Heart right ventricle (tissue), 16 donors: ENCODE results near the gene LRRN4CL. TPM values are rescaled to one million over a fixed set of nuclear protein-coding genes. Genes with fewer than 3 reads are reported as not detected.

Experiments
- ATAC-seq, 8 donors: fragments of 200-7000 bp; cut with Tn5 transposase; one replicate each; pipeline ENCODE4 v1.9.1; 2020; ENCODE audit warnings: mild to moderate bottlenecking in 8 of 8, moderate library complexity in 8 of 8, moderate number of reproducible peaks in 1 of 8
- DNase-seq, 2 donors: peaks; one replicate each; pipeline ENCODE4 v3.0.0-alpha.2; 2020
- H3K27ac ChIP-seq, 10 donors: fragments of 200-600 bp; sonication (generic) in 2 of 10; one replicate each; pipeline versions ENCODE4 v1.5.0 to v1.8.0; 2020 to 2022; ENCODE audit warnings: mild to moderate bottlenecking in 3 of 10
- H3K27me3 ChIP-seq, 7 donors: fragments of 200-600 bp; one replicate each; pipeline ENCODE4 v1.8.0; 2021 to 2022; ENCODE audit warnings: mild to moderate bottlenecking in 2 of 7
- H3K36me3 ChIP-seq, 9 donors: fragments of 200-600 bp; sonication (generic) in 1 of 9; one replicate each; pipeline versions ENCODE4 v1.5.0 to v1.8.0; 2020 to 2022; ENCODE audit warnings: mild to moderate bottlenecking in 2 of 9
- H3K4me1 ChIP-seq, 9 donors: fragments of 200-600 bp; sonication (generic) in 1 of 9; one replicate each; pipeline versions ENCODE4 v1.5.0 to v1.8.0; 2020 to 2022; ENCODE audit warnings: mild to moderate bottlenecking in 4 of 9
- H3K4me3 ChIP-seq, 10 donors: fragments of 200-600 bp; sonication (generic) in 2 of 10; one replicate each; pipeline versions ENCODE4 v1.5.0 to v1.8.0; 2020 to 2022; ENCODE audit warnings: mild to moderate bottlenecking in 7 of 10, moderate library complexity in 2 of 10
- H3K9me3 ChIP-seq, 11 donors: fragments of 200-600 bp in 10 of 11; sonication (generic) in 2 of 11; one replicate each; pipeline versions ENCODE4 v1.5.0 to v1.8.0; 2013 to 2022; ENCODE audit warnings: mild to moderate bottlenecking in 2 of 11, control low read depth in 1 of 11, moderate library complexity in 1 of 11
- WGBS, 2 donors: extraction: QIAGEN DNeasy Blood & Tissue Kit; methylation state at CpG; one replicate each; pipeline ENCODE4 v1.1.7; 2013; ENCODE audit warnings: inconsistent platforms in 1 of 2; 5-methylcytosine and 5-hydroxymethylcytosine counted together
- intact Hi-C, 10 donors: fragments of 100-400 bp; cut with DNase I; formaldehyde crosslinking; loops; one replicate each; pipeline versions ENCODE4 v1.11.1 to v1.14.2; 2022
- polyA plus RNA-seq, 2 donors: library from polyadenylated mRNA; stranded (reverse); fragments of 200-250 nt; gene quantifications; one replicate each; pipeline ENCODE4 v1.2.3, GENCODE V29; 2013
- total RNA-seq, 10 donors: library from RNA; stranded (reverse); fragmentation: NEBNext Ultra II Directional in 3 of 10; extraction: Animal tissue kit (Norgen Biotek cat#: 25700) in 3 of 10; gene quantifications; one replicate each; pipeline versions ENCODE4 v1.2.1 to v1.2.4, GENCODE V29; 2021 to 2023
- TF ChIP-seq, protein P1 (sequence below), 9 donors: fragments of 200-600 bp; sonication (generic) in 2 of 9; IDR thresholded peaks; one replicate each; pipeline versions ENCODE4 v1.5.0 to v1.8.0; 2021 to 2022; ENCODE audit warnings: antibody characterized with exemption in 9 of 9, mild to moderate bottlenecking in 5 of 9, moderate library complexity in 1 of 9
- donor health status: Arrhythmogenic right ventricular cardiomyopathy.
- donor health status: ischemic (EF 13 %, LVEDD 7.1; RV severe dilation, severe dysfunction).
- donor health status: healthy with polysubstance abuse.
- donor health status: DM: no; HTN: yes; CAD: no.
- donor health status: DM: no; HTN: no; CAD: no.
- donor health status: ischemic (EF 25% LVEDD 6.9; RV normal size, moderate dysfunction).
- donor health status: ischemic (EF 25% LVEDD 5.7; RV mildly dilated, moderate dysfunction).
- donor health status: healthy.
- donor health status: DM: yes; HTN: yes; CAD: no.
- donor health status: Ischemic cardiomyopathy.
- donor health status: ischemic (EF 35%, LVEDD 5.7; RV mildly dilated, moderate dysfunction).
- donor health status: nonischemic (EF 11% LVEDD 7.7; RV severe dilation, severe dysfunction).
- donor health status: DM: yes; HTN: yes; CAD: no.
- donor health status: PGD.
- donor health status: ischemic (EF 29% LVEDD 5.4; RV normal size, mild dysfunction).
- donor health status: nonischemic (EF 23%, LVEDD 6.1; RV moderate dilation, normal function).

Gene LRRN4CL
- total and polyA plus RNA-seq, 12 donors, result 1.9 to 9.5 (median 2.6) TPM

DNA sequence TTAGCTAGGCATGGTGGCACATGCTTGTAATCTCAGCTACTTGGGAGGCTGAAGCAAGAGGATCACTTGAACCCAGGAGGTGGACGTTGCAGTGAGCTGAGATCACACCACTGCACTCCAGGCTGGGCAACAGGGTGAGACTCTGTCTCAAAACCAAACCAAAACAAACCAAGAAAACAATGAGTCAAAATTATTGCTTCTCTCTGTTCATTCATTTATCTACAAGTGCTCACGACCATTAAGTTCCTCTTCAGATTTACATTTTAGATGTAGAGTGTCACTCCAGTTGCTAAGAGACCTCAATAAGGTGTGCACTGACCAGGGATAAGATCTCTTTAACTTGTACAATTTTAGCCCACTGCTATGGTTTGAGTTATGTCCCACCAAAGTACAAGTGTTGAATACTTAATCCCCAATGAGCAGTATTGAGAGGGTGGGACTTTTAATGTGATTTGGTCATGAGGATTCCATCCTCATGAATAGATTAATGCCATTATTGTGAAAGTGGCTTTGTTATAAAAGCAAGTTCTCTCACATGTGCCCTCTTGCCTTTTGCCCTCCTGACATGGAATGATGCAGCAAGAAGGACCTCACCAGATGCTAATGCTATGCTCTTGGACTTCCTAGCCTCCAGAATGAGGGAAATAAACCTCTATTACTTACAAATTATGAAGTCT is 30.1 kb upstream of the LRRN4CL start:
- ATAC-seq, result no peak
- no peaks in the 10 kb centered on the region for H3K9me3 ChIP-seq
- TF ChIP-seq, protein P1, sequence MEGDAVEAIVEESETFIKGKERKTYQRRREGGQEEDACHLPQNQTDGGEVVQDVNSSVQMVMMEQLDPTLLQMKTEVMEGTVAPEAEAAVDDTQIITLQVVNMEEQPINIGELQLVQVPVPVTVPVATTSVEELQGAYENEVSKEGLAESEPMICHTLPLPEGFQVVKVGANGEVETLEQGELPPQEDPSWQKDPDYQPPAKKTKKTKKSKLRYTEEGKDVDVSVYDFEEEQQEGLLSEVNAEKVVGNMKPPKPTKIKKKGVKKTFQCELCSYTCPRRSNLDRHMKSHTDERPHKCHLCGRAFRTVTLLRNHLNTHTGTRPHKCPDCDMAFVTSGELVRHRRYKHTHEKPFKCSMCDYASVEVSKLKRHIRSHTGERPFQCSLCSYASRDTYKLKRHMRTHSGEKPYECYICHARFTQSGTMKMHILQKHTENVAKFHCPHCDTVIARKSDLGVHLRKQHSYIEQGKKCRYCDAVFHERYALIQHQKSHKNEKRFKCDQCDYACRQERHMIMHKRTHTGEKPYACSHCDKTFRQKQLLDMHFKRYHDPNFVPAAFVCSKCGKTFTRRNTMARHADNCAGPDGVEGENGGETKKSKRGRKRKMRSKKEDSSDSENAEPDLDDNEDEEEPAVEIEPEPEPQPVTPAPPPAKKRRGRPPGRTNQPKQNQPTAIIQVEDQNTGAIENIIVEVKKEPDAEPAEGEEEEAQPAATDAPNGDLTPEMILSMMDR (IDR thresholded peaks at IDR 0.05), result no peak
- no peak overlapping the region for H3K4me3 ChIP-seq
- intact Hi-C loops, result no loop called here
- 77 to 79% methylated on average over 2 of the region's 2 CpGs for WGBS, 2 donors
- peaks cover 9 to 100% (median 97%) of the 10 kb centered on the region in 9 donors for H3K36me3 ChIP-seq
- H3K27me3 ChIP-seq, result no peaks in the 10 kb centered on the region
- DNase-seq, result no peak
- H3K4me1 ChIP-seq, result peaks cover 0 to 43% (median 17%) of the 10 kb centered on the region in 9 donors
- no peak overlapping the region for H3K27ac ChIP-seq

DNA sequence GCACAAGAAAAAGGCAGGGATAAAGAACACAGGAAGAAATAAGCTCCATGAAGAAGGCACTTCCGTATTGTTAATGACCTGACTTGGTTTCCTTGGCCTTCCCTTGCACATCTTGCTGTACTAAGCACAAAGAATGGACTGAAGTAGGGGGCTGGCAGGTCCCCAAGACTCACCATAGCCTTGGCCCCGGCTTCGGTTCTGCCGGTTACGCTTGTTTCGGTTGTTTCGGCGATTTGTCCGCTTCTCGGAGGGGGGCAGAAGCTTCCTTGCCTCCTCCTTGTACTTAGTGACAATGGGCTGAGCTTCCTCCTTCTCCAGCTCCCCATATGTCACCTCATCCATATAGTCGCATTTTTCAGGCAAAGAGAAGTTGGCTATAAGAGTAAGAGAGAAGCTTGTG is 27.5 kb upstream of the LRRN4CL start:
- intact Hi-C loops, result no loop called here
- Histone ChIP-seq H3K4me3 (no peak overlapping the region), H3K27me3 (no peaks in the 10 kb centered on the region), H3K9me3 (no peaks in the 10 kb centered on the region), H3K36me3 (peaks cover 6 to 100% (median 73%) of the 10 kb centered on the region in 9 donors), H3K27ac (no peak overlapping the region), H3K4me1 (peaks cover 0 to 43% (median 17%) of the 10 kb centered on the region in 9 donors)
- ATAC-seq (no peak), DNase-seq (no peak)
- TF ChIP-seq, protein P1 (IDR thresholded peaks at IDR 0.05), result no peak
- WGBS, 2 donors, result 92 to 94% methylated on average over 11 of the region's 11 CpGs

DNA sequence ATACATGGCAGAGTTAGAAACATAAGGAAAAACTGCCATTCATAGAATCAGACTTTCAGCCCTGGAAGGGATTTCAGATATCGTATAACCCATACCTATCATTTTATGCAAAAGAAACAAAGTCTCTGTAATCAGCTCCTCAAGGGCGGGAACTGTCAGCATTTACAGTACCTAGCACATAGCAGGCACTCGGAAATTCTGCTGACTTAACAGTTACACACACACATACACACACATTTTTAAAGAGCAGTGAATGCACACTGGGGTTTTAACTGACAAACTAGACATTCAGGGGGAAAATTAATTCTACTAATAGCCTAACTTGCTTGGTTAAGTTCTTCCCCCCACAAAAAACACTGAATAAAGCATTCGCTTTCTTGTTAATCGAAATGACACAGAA is 26.9 kb upstream of the LRRN4CL start:
- Histone ChIP-seq H3K27ac (no peak overlapping the region), H3K4me1 (peaks cover 0 to 37% (median 17%) of the 10 kb centered on the region in 9 donors), H3K9me3 (no peaks in the 10 kb centered on the region), H3K36me3 (peaks cover 4 to 100% (median 67%) of the 10 kb centered on the region in 9 donors), H3K27me3 (no peaks in the 10 kb centered on the region), H3K4me3 (no peak overlapping the region)
- intact Hi-C loops, result no loop called here
- DNase-seq (no peak), ATAC-seq (no peak)
- WGBS, 2 donors, result 90 to 93% methylated on average over 5 of the region's 5 CpGs
- TF ChIP-seq, protein P1 (IDR thresholded peaks at IDR 0.05), result no peak

DNA sequence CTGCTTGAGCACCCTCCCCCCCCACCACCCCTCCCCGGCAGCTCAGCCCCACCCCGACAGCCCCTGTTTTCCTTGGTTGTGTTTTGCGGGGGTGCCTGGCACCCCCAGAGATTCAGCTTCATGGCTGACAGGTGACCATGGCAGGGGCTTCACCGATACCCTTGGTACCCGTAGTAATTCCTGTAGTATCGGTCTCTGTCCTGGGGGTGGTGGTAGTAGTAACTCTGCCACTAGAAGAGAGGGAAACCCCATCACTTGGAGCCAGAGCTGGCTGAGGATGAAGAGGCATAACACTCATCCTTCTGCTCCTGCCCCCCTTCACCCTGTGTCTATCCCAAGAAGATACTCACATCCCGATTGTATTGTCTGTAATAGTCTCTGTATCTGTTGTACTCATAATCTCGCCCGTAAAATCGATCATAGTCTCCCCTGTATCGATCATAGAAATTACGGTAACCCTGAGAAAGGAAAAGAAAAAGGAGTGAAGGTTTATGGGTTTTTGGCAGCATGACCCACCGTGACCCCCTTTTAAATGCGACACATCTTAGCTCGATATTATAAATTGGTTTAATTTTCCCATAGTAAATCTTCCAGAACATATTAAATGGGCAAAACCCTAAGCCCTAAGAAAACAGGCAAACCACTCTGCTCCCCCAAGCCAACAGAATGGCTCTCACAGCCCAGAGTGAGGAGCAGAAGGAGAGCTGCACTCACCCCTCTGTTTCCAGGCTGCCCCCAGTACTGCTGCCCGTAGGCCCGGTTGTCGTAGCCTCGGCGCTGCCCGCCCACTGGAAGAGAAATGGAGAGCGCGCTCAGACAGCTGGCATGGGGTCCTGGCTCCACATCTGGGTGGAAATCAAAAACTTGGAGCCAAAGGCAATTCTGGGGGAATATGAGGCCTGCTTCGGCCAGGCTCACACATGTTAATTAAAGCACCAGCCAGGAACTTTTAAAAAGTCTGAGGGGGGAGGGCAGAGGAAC is 26.1 kb upstream of the LRRN4CL start:
- DNase-seq (no peak), ATAC-seq (no peak)
- peaks cover 4 to 100% (median 59%) of the 10 kb centered on the region in 9 donors for H3K36me3 ChIP-seq
- TF ChIP-seq, protein P1 (IDR thresholded peaks at IDR 0.05), result no peak
- no peaks in the 10 kb centered on the region for H3K9me3 ChIP-seq
- 90 to 91% methylated on average over 24 of the region's 24 CpGs for WGBS, 2 donors
- peaks cover 0 to 38% (median 18%) of the 10 kb centered on the region in 9 donors for H3K4me1 ChIP-seq
- H3K27ac ChIP-seq, result no peak overlapping the region
- no peaks in the 10 kb centered on the region for H3K27me3 ChIP-seq
- H3K4me3 ChIP-seq, result no peak overlapping the region
- intact Hi-C loops, result no loop called here
